IMR-90 (cell line): ENCODE data around the gene CLDN8. TPM values are rescaled to one million over a fixed set of nuclear protein-coding genes. Genes with fewer than 3 reads are reported as not detected.

Source experiments
- ATAC-seq: fragments of 200-7000 bp; cut with Tn5 transposase; 2 replicates; pipeline ENCODE4 v1.9.1; 2020; ENCODE audit warnings: low read depth, mild to moderate bottlenecking, moderate library complexity
- BruUV-seq: library from RNA; stranded (reverse); fragments of 400-500 nt; replicated peaks from 2 replicates; lab custom pipeline; 2021; lab: Mats Ljungman, UMichigan
- CTCF ChIA-PET: fragments of 300-600 bp; formaldehyde crosslinking; extraction: SDS; loops from one replicate; lab custom pipeline; 2021; ENCODE audit warnings: antibody characterized with exemption; lab: Yijun Ruan, JAX
- POLR2A ChIA-PET: fragments of 300-600 bp; sonication (Branson Sonifier 250); formaldehyde crosslinking; loops from one replicate; lab custom pipeline; 2022; ENCODE audit warnings: antibody characterized with exemption; ENCODE audit not compliant: unreplicated experiment; lab: Charles Lee
- DNase-seq: peaks from one replicate; pipeline ENCODE4 v3.0.0; 2013
- H2AFZ ChIP-seq: replicated peaks from 2 replicates; pipeline ENCODE3; 2013; ENCODE audit warnings: low read length, mild to moderate bottlenecking; ENCODE audit not compliant: poor library complexity
- H2AK5ac ChIP-seq: 2 replicates; pipeline ENCODE4 v1.6.1; 2013; ENCODE audit warnings: low read depth, low read length, inconsistent platforms
- H2AK9ac ChIP-seq: replicated peaks from 2 replicates; pipeline ENCODE3; 2013; ENCODE audit warnings: mild to moderate bottlenecking, low read depth, low read length, moderate library complexity; ENCODE audit not compliant: poor library complexity
- H2BK120ac ChIP-seq: 2 replicates; pipeline ENCODE4 v1.6.1; 2013; ENCODE audit warnings: low read depth, low read length, inconsistent platforms
- H2BK15ac ChIP-seq: 3 replicates; pipeline ENCODE4 v1.6.1; 2013; ENCODE audit warnings: low read depth, low read length, inconsistent platforms
- H2BK20ac ChIP-seq: 2 replicates; pipeline ENCODE4 v1.6.1; 2013; ENCODE audit warnings: low read depth, mild to moderate bottlenecking, inconsistent platforms, low read length, moderate library complexity
- H2BK5ac ChIP-seq: 2 replicates; pipeline ENCODE4 v1.6.1; 2013; ENCODE audit warnings: mild to moderate bottlenecking, low read depth, low read length, inconsistent platforms; ENCODE audit not compliant: poor library complexity, severe bottlenecking
- H3K14ac ChIP-seq: replicated peaks from 2 replicates; pipeline ENCODE4 v1.6.1; 2013; ENCODE audit warnings: low read depth, low read length, inconsistent platforms
- H3K18ac ChIP-seq: 2 replicates; pipeline ENCODE4 v1.6.1; 2013; ENCODE audit warnings: low read depth, low read length, control low read depth
- H3K23ac ChIP-seq: 2 replicates; pipeline ENCODE4 v1.6.1; 2013; ENCODE audit warnings: low read depth, low read length, inconsistent platforms
- H3K27ac ChIP-seq: 2 replicates; pipeline ENCODE4 v1.5.1; 2013; ENCODE audit warnings: mild to moderate bottlenecking, control low read depth, low read length; ENCODE audit not compliant: insufficient read depth
- H3K27me3 ChIP-seq: 2 replicates; pipeline ENCODE4 v1.6.1; 2013; ENCODE audit warnings: low read length; ENCODE audit not compliant: control insufficient read depth, insufficient read depth
- H3K36me3 ChIP-seq: 2 replicates; pipeline ENCODE4 v1.6.1; 2013; ENCODE audit warnings: low read length, mixed read lengths; ENCODE audit not compliant: control insufficient read depth, insufficient read depth
- H3K4ac ChIP-seq: 2 replicates; pipeline ENCODE4 v1.6.1; 2013; ENCODE audit warnings: low read depth, low read length, inconsistent platforms
- H3K4me1 ChIP-seq: 2 replicates; pipeline ENCODE4 v1.6.1; 2013; ENCODE audit warnings: low read length, mixed read lengths; ENCODE audit not compliant: control insufficient read depth, insufficient read depth
- H3K4me2 ChIP-seq: 2 replicates; pipeline ENCODE4 v1.6.1; 2013; ENCODE audit warnings: low read depth, mild to moderate bottlenecking, control low read depth, low read length, moderate library complexity
- H3K4me3 ChIP-seq: 2 replicates; pipeline ENCODE4 v1.5.1; 2013; ENCODE audit warnings: low read depth, mild to moderate bottlenecking, control low read depth, low read length, moderate library complexity; ENCODE audit not compliant: insufficient read depth
- H3K56ac ChIP-seq: 2 replicates; pipeline ENCODE4 v1.6.1; 2013; ENCODE audit warnings: low read length, inconsistent platforms; ENCODE audit not compliant: insufficient read depth; ENCODE audit errors: extremely low read depth
- H3K79me1 ChIP-seq, 2 experiments: 2 replicates each; pipeline ENCODE4 v1.6.1; 2013; ENCODE audit warnings: low read length in 2 of 2, inconsistent platforms in 1 of 2, low read depth in 1 of 2
- H3K9ac ChIP-seq: 2 replicates; pipeline ENCODE4 v1.6.1; 2013; ENCODE audit warnings: low read depth, low read length, control low read depth
- H3K9me1 ChIP-seq: 2 replicates; pipeline ENCODE4 v1.6.1; 2013; ENCODE audit warnings: low read length, inconsistent platforms; ENCODE audit not compliant: insufficient read depth
- H3K9me3 ChIP-seq: 2 replicates; pipeline ENCODE4 v1.6.1; 2013; ENCODE audit warnings: low read length; ENCODE audit not compliant: control insufficient read depth, insufficient read depth
- H4K20me1 ChIP-seq: 2 replicates; pipeline ENCODE4 v1.6.1; 2013; ENCODE audit warnings: low read length, inconsistent platforms; ENCODE audit not compliant: insufficient read depth
- H4K5ac ChIP-seq: 2 replicates; pipeline ENCODE4 v1.6.1; 2013; ENCODE audit warnings: mild to moderate bottlenecking, low read depth, low read length, control low read depth
- H4K8ac ChIP-seq, 2 experiments: 2 replicates each; pipeline ENCODE4 v1.6.1; 2013; ENCODE audit warnings: low read depth in 2 of 2, low read length in 2 of 2, control low read depth in 1 of 2, inconsistent platforms in 1 of 2
- H4K91ac ChIP-seq: 2 replicates; pipeline ENCODE4 v1.6.1; 2013; ENCODE audit warnings: low read depth, low read length, inconsistent platforms; ENCODE audit not compliant: insufficient read depth
- CEBPB ChIP-seq: IDR thresholded peaks from 2 replicates; pipeline ENCODE4 v1.6.1; 2012; ENCODE audit warnings: low read depth, low read length, improper control_type of control experiment
- CHD1 ChIP-seq: IDR thresholded peaks from 2 replicates; pipeline ENCODE4 v1.6.1; 2012; ENCODE audit warnings: low read depth, low read length, improper control_type of control experiment
- ELK1 ChIP-seq: fragments of 150-350 bp; IDR thresholded peaks from 2 replicates; pipeline ENCODE4 v1.6.1; 2016; ENCODE audit warnings: low read depth, mild to moderate bottlenecking, low read length, moderate library complexity, borderline replicate concordance
- MAFK ChIP-seq: IDR thresholded peaks from 2 replicates; pipeline ENCODE4 v1.6.1; 2012; ENCODE audit warnings: low read depth, low read length, improper control_type of control experiment
- MAZ ChIP-seq: IDR thresholded peaks from 2 replicates; pipeline ENCODE4 v1.6.1; 2012; ENCODE audit warnings: low read depth, mild to moderate bottlenecking, low read length, improper control_type of control experiment, moderate library complexity, borderline replicate concordance
- POLR2A ChIP-seq: IDR thresholded peaks from 2 replicates; pipeline ENCODE4 v1.6.1; 2012; ENCODE audit warnings: mild to moderate bottlenecking, low read depth, low read length
- RAD21 ChIP-seq: IDR thresholded peaks from 2 replicates; pipeline ENCODE4 v1.6.1; 2012; ENCODE audit warnings: low read length, improper control_type of control experiment
- RFX5 ChIP-seq: IDR thresholded peaks from 2 replicates; pipeline ENCODE4 v1.8.0; 2012; ENCODE audit warnings: low read depth, mild to moderate bottlenecking, low read length, moderate library complexity
- SMC3 ChIP-seq: fragments of 150-350 bp; IDR thresholded peaks from 2 replicates; pipeline ENCODE4 v1.6.1; 2016; ENCODE audit warnings: low read depth, mild to moderate bottlenecking, antibody characterized with exemption, low read length, moderate library complexity
- USF2 ChIP-seq: fragments of 150-350 bp; IDR thresholded peaks from 2 replicates; pipeline ENCODE4 v1.6.1; 2017; ENCODE audit warnings: mild to moderate bottlenecking, antibody characterized with exemption, low read length, low read depth
- WGBS, 2 experiments: methylation state at CpG; one replicate each; pipeline versions ENCODE4 v1.1.5 to v1.1.7; 2013; ENCODE audit warnings: missing lambda C conversion rate in 2 of 2; ENCODE audit not compliant: insufficient read length in 1 of 2; ENCODE audit errors: extremely low coverage in 2 of 2; 5-methylcytosine and 5-hydroxymethylcytosine counted together
- dilution Hi-C: fragments of 300-500 bp; cut with HindIII; formaldehyde crosslinking; loops from one replicate; pipeline ENCODE4 v1.14.3; 2018; ENCODE audit warnings: low sequenced_read_pairs; ENCODE audit not compliant: unreplicated experiment
- in situ Hi-C: fragments of 300-500 bp; cut with MboI; formaldehyde crosslinking; loops from 3 replicates; pipeline ENCODE4 v1.14.3; 2019; ENCODE audit warnings: low sequenced_read_pairs, inconsistent platforms, mixed read lengths
- intact Hi-C: fragments of 100-400 bp; cut with micrococcal nuclease; formaldehyde crosslinking; loops from 2 replicates; pipeline ENCODE4 v1.10.0; 2022
- polyA plus RNA-seq, 3 experiments: library from polyadenylated mRNA; depleted of rRNA; stranded (reverse); fragments of >200 nt; gene quantifications; 2 replicates each; pipeline ENCODE4 v1.2.3, GENCODE V29; 2012; ENCODE audit warnings: low replicate concordance in 1 of 3
- total RNA-seq: library from RNA; depleted of rRNA; stranded (reverse); fragments of >200 nt; gene quantifications from 2 replicates; pipeline ENCODE4 v1.2.3, GENCODE V29; 2012

CLDN8 gene
- total and polyA plus RNA-seq, 2 of the 4 experiments (the other 2 are of a cell fraction): not detected

GRCh38 chr21:30209601-30210000 is 6.3 kb downstream of the CLDN8 start:
- no peak overlapping the region for H2BK120ac ChIP-seq
- WGBS, 2 experiments: no CpG with 5 or more reads among the region's 5 CpGs
- H3K9me3 ChIP-seq: peaks cover 14% of the 10 kb centered on the region
- no peaks in the 10 kb centered on the region for H3K9me1 ChIP-seq
- H3K27me3 ChIP-seq: no peaks in the 10 kb centered on the region
- H3K4ac ChIP-seq: no peak overlapping the region
- dilution Hi-C loops: no loop called here
- no peak overlapping the region for H2AFZ ChIP-seq
- no peak overlapping the region for H3K56ac ChIP-seq
- no TSS peak for BruUV-seq
- no peak overlapping the region for H3K4me2 ChIP-seq
- no peak overlapping the region for H2BK5ac ChIP-seq
- no peak overlapping the region for H3K27ac ChIP-seq
- H2AK9ac ChIP-seq: no peak overlapping the region
- H4K20me1 ChIP-seq: no peaks in the 10 kb centered on the region
- no peak overlapping the region for H3K14ac ChIP-seq
- in situ Hi-C loops: no loop called here
- H3K4me3 ChIP-seq: no peak overlapping the region
- H3K4me1 ChIP-seq: no peaks in the 10 kb centered on the region
- H3K9ac ChIP-seq: no peak overlapping the region
- H2AK5ac ChIP-seq: no peak overlapping the region
- DNase-seq: no peak
- TF ChIP-seq USF2 (no peak), POLR2A (no peak), MAFK (no peak), RFX5 (no peak), MAZ (no peak), CEBPB (no peak), ELK1 (no peak), CHD1 (no peak), RAD21 (no peak), SMC3 (no peak)
- CTCF ChIA-PET: no interaction called here
- H2BK15ac ChIP-seq: no peak overlapping the region
- no peak overlapping the region for H3K23ac ChIP-seq
- H4K5ac ChIP-seq: no peak overlapping the region
- POLR2A ChIA-PET: no interaction called here
- ATAC-seq: no peak
- no peak overlapping the region for H3K18ac ChIP-seq
- no peak overlapping the region for H2BK20ac ChIP-seq
- no peaks in the 10 kb centered on the region for H3K36me3 ChIP-seq
- H3K79me1 ChIP-seq: no peaks in the 10 kb centered on the region
- no peak overlapping the region for H4K8ac ChIP-seq
- H4K91ac ChIP-seq: no peak overlapping the region
- intact Hi-C loops: no loop called here
